ENCODE results near the gene THEMIS.

Gene THEMIS

GRCh38 chr6:127718694-127719093 is 182.2 kb downstream of the THEMIS start:
- Histone ChIP-seq H3F3A (ENCODE audit: control insufficient read depth, insufficient read depth) (no peaks in the 10 kb centered on the region), H4K20me1 (ENCODE audit: control insufficient read depth, insufficient read depth, low read depth, low read length) (no peaks in the 10 kb centered on the region)

GRCh38 chr6:127717384-127717783 is 183.5 kb downstream of the THEMIS start:
- H3K4me3 ChIP-seq (ENCODE audit: low read length): no peak overlapping the region
- no peak overlapping the region for H3K4me2 ChIP-seq (ENCODE audit: low read length)
- H3K4me1 ChIP-seq (ENCODE audit: control insufficient read depth, low read length): no peaks in the 10 kb centered on the region
- H3K9me3 ChIP-seq (ENCODE audit: control insufficient read depth, insufficient read depth, low read length): no peaks in the 10 kb centered on the region
- H3K27me3 ChIP-seq (ENCODE audit: control insufficient read depth, low read length): no peaks in the 10 kb centered on the region
- H3F3A ChIP-seq (ENCODE audit: control insufficient read depth, insufficient read depth): no peaks in the 10 kb centered on the region
- no peaks in the 10 kb centered on the region for H3K36me3 ChIP-seq (ENCODE audit: control insufficient read depth, low read length)
- H3K27ac ChIP-seq (ENCODE audit: low read depth, low read length): no peak overlapping the region
- no peaks in the 10 kb centered on the region for H4K20me1 ChIP-seq (ENCODE audit: control insufficient read depth, insufficient read depth, low read depth, low read length)
- H3K9me2 ChIP-seq (replicated peaks; ENCODE audit: control insufficient read depth, low read length): no peaks in the 10 kb centered on the region
- no peaks in the 10 kb centered on the region for H3K79me2 ChIP-seq (ENCODE audit: control insufficient read depth, low read length)
- TF ChIP-seq, protein P1, sequence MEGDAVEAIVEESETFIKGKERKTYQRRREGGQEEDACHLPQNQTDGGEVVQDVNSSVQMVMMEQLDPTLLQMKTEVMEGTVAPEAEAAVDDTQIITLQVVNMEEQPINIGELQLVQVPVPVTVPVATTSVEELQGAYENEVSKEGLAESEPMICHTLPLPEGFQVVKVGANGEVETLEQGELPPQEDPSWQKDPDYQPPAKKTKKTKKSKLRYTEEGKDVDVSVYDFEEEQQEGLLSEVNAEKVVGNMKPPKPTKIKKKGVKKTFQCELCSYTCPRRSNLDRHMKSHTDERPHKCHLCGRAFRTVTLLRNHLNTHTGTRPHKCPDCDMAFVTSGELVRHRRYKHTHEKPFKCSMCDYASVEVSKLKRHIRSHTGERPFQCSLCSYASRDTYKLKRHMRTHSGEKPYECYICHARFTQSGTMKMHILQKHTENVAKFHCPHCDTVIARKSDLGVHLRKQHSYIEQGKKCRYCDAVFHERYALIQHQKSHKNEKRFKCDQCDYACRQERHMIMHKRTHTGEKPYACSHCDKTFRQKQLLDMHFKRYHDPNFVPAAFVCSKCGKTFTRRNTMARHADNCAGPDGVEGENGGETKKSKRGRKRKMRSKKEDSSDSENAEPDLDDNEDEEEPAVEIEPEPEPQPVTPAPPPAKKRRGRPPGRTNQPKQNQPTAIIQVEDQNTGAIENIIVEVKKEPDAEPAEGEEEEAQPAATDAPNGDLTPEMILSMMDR (IDR thresholded peaks at IDR 0.05; ENCODE audit: low read depth, low read length, poor library complexity, severe bottlenecking): no peak
- TF ChIP-seq EZH2phosphoT487 (IDR thresholded peaks at IDR 0.05; ENCODE audit: borderline replicate concordance, low read length): no peak

More at GRCh38 chr6:127718694-127719093, 182.2 kb downstream of the THEMIS start:
- Histone ChIP-seq H3K4me1 (ENCODE audit: control insufficient read depth, low read length) (no peaks in the 10 kb centered on the region), H3K4me2 (ENCODE audit: low read length) (no peak overlapping the region), H3K27ac (ENCODE audit: low read depth, low read length) (no peak overlapping the region), H3K4me3 (ENCODE audit: low read length) (no peak overlapping the region), H3K9me3 (ENCODE audit: control insufficient read depth, insufficient read depth, low read length) (no peaks in the 10 kb centered on the region), H3K9me2 (replicated peaks; ENCODE audit: control insufficient read depth, low read length) (no peaks in the 10 kb centered on the region), H3K79me2 (ENCODE audit: control insufficient read depth, low read length) (no peaks in the 10 kb centered on the region), H3K27me3 (ENCODE audit: control insufficient read depth, low read length) (no peaks in the 10 kb centered on the region), H3K36me3 (ENCODE audit: control insufficient read depth, low read length) (no peaks in the 10 kb centered on the region)
- TF ChIP-seq, protein P1 (IDR thresholded peaks at IDR 0.05; ENCODE audit: low read depth, low read length, poor library complexity, severe bottlenecking): no peak
- TF ChIP-seq EZH2phosphoT487 (IDR thresholded peaks at IDR 0.05; ENCODE audit: borderline replicate concordance, low read length): no peak

DNA sequence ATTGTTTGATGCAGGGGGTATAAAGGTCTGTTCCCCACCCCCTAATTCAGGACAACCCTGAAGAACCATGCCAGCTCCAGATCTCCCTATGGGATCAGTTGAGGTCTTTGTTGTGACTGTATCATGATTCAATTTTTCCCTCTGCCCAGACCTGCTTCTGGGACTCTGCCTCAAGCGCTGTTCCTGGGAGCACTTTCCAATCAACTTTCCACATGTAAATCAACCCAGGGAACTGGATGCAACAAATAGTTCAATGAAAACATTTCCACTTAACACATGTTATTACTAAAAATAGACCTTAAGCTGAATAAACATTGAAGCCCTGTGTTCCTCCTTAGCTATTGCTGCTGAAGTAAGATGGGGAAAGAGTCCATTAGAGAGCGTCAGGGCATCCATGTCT is 184.4 kb downstream of the THEMIS start:
- Histone ChIP-seq H3K79me2 (ENCODE audit: control insufficient read depth, low read length) (no peaks in the 10 kb centered on the region), H3K9me3 (ENCODE audit: control insufficient read depth, insufficient read depth, low read length) (no peaks in the 10 kb centered on the region), H3K27ac (ENCODE audit: low read depth, low read length) (no peak overlapping the region), H3K4me2 (ENCODE audit: low read length) (no peak overlapping the region), H3K4me1 (ENCODE audit: control insufficient read depth, low read length) (no peaks in the 10 kb centered on the region), H3F3A (ENCODE audit: control insufficient read depth, insufficient read depth) (no peaks in the 10 kb centered on the region), H3K9me2 (replicated peaks; ENCODE audit: control insufficient read depth, low read length) (no peaks in the 10 kb centered on the region), H3K27me3 (ENCODE audit: control insufficient read depth, low read length) (no peaks in the 10 kb centered on the region), H3K4me3 (ENCODE audit: low read length) (no peak overlapping the region), H3K36me3 (ENCODE audit: control insufficient read depth, low read length) (no peaks in the 10 kb centered on the region), H4K20me1 (ENCODE audit: control insufficient read depth, insufficient read depth, low read depth, low read length) (no peaks in the 10 kb centered on the region)
- TF ChIP-seq, protein P1 (IDR thresholded peaks at IDR 0.05; ENCODE audit: low read depth, low read length, poor library complexity, severe bottlenecking): no peak

DNA sequence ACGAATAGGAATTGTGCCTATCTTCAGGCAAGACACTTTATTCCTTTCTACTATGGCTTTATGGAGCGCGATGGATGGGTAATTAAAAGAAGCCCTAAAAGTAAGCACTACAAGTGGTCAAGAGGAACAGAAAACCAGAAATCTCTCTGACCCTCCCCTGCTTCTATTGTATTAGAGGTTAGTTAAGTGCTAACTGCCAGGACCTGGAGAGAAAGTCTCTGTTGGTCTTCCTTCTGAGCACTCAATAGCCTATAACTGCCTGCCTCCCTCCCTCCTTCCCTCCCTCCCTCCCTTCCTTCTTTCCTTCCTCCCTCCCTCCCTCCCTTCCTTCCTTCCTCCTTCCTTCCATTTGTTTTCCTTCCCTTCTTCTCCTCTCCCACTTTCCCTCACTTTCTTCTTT is 190.2 kb downstream of the THEMIS start:
- Histone ChIP-seq H3F3A (ENCODE audit: control insufficient read depth, insufficient read depth) (no peaks in the 10 kb centered on the region), H3K27ac (ENCODE audit: low read depth, low read length) (no peak overlapping the region), H3K4me3 (ENCODE audit: low read length) (no peak overlapping the region), H3K36me3 (ENCODE audit: control insufficient read depth, low read length) (no peaks in the 10 kb centered on the region), H3K79me2 (ENCODE audit: control insufficient read depth, low read length) (no peaks in the 10 kb centered on the region), H3K9me2 (replicated peaks; ENCODE audit: control insufficient read depth, low read length) (no peaks in the 10 kb centered on the region), H4K20me1 (ENCODE audit: control insufficient read depth, insufficient read depth, low read depth, low read length) (no peaks in the 10 kb centered on the region), H3K4me1 (ENCODE audit: control insufficient read depth, low read length) (no peaks in the 10 kb centered on the region), H3K4me2 (ENCODE audit: low read length) (no peak overlapping the region), H3K9me3 (ENCODE audit: control insufficient read depth, insufficient read depth, low read length) (no peaks in the 10 kb centered on the region), H3K27me3 (ENCODE audit: control insufficient read depth, low read length) (no peaks in the 10 kb centered on the region)
- no peak for TF ChIP-seq EZH2phosphoT487 (IDR thresholded peaks at IDR 0.05; ENCODE audit: borderline replicate concordance, low read length)
- TF ChIP-seq, protein P1 (IDR thresholded peaks at IDR 0.05; ENCODE audit: low read depth, low read length, poor library complexity, severe bottlenecking): no peak
